ENCODE results near the gene CHCHD3.
"Not testable (repeated sequence)": the region's sequence is repeated elsewhere in the genome, so short reads cannot be mapped to it uniquely, and the experiment has no call there.

- TF ChIP-seq EZH2 (IDR thresholded peaks at IDR 0.05; ENCODE audit: borderline replicate concordance); CTCF (IDR thresholded peaks at IDR 0.05; ENCODE audit: poor library complexity); EZH2phosphoT487 (IDR thresholded peaks at IDR 0.05; ENCODE audit: low read depth, severe bottlenecking, unreplicated experiment): not testable (repeated sequence)
These were observed 151.9 kb downstream of the CHCHD3 start for GRCh38 chr7:132929944-132930343.

Measured in hepatocyte (in vitro differentiated cells).